Endometrial microvascular endothelial cells (primary cell): Measurements from ENCODE around the gene DDR2. TPM values are rescaled to one million over a fixed set of nuclear protein-coding genes. Genes with fewer than 3 reads are reported as not detected.
"Not testable (repeated sequence)": the region's sequence is repeated elsewhere in the genome, so short reads cannot be mapped to it uniquely, and the experiment has no call there.

ENCODE experiments used
- in situ Hi-C: cut with HindIII; loops from 2 replicates; pipeline ENCODE4 v1.10.0; 2017; ENCODE audit warnings: low sequenced_read_pairs, low pct_unique_long_range_greater_than_20kb; ENCODE audit errors: inconsistent ontology term
- total RNA-seq: library from RNA; depleted of rRNA; stranded (reverse); fragments of >200 nt; gene quantifications from one replicate; pipeline ENCODE4 v1.2.3, GENCODE V29; 2015; ENCODE audit errors: inconsistent ontology term

DDR2 gene
- total RNA-seq, 1 donor from 2014 or later: 2.7 TPM

DNA sequence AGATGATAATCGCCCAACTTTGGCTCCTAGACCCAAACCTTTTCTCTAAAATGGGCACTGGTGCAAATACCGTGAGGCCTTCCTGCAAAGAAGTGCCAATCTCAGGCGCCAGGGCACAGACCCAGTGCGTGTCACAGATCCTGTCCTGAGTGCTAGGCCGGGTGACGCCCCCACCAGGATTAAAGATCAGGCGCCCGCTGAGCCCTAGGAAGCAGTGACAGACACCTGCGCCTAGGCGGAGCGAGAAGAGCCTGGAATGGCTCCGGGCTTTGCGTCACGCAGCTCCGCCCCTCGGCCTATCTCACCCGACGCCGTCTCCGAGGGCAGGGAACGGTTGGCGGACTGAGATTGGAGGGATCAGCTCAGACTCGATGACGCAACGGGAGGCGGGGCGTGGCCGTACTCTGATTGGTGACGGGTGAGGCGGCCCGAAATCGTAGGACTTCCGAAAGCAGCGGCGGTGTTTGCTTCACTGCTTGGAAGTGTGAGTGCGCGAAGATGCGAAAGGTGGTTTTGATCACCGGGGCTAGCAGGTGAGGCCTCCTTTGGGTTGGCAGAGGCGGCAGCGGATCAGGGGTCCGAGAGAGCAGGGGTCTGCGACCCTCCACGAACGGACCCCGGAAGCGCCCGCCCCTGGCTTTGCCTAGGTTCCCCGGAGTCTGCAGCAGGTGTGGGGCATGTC is 158.2 kb downstream of the DDR2 start, which contains the start of gene HSD17B7:
Gene HSD17B7 (plus strand): TSS at position 400 of the 682 bp plus-strand sequence. CDS start 99 bp downstream, at position 499.
- in situ Hi-C loops: not testable (repeated sequence)

DNA sequence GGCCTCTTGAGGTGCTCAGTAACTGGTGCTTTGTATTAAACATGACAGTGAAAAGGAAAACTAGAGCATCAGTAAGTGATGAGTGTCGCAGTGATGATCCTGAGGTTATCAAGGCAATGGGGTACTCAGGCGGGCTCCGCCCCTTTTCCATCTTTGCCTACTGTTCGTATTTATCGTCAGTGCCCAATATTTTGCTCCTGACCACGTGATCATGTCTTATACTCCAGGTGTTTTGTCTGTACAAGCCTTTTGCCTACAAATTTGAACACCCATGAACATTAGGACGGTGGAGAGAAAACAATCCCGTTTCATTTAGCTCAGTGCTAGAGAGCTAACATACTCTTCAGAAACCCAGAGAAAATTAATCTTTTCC is 158.7 kb downstream of the DDR2 start:
- in situ Hi-C loops: not testable (repeated sequence)

DNA sequence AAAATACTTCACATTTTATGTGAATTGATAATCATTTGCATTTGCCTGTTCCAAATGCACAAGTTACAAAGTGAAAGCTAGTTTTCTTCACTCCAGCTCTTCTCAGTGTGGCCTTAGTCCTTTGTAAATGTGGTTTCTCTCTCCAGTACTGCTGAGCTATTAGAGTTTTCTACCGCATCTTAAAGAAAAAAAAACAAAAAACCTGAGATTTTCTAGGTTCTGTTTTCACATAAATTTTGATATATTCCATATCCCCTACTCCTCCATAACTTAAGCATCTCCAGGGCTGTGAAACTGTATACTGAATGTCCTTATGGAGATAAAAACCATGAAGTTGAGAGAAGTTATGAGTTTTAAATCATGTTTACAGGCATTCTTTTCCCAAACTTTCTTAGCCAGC is 162.0 kb downstream of the DDR2 start:
- in situ Hi-C loops: not testable (repeated sequence)

DNA sequence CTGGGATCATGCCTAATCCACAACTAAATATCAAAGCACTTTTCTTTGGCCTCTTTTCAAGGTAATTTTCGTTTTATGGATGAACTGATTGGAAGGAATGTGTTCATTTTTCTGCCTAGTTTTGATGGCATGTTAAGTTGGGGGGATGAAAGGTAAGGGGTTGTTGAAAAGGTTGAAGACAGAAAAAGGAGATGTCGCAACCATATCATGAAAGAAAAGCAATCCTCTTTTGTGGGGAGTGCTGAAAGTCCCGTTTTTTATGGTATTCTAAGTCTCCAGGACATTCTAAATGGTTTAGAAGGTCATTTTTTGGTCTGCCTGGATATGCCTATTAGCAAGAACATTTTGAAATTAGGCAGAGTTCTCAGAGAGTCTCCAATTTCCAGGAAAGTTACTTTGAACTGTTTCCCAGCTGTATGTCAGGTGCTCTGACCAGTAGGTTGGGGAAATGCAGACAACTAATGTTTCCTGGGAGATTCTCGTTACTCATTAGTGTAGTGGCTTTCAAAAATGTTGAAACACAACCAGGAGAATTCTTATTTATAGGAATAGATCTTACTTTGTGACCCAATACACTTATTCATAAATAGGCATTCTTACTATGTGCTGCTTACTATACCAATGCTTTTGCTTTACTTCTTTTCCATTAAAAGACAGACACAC is 164.5 kb downstream of the DDR2 start:
- in situ Hi-C loops: not testable (repeated sequence)

DNA sequence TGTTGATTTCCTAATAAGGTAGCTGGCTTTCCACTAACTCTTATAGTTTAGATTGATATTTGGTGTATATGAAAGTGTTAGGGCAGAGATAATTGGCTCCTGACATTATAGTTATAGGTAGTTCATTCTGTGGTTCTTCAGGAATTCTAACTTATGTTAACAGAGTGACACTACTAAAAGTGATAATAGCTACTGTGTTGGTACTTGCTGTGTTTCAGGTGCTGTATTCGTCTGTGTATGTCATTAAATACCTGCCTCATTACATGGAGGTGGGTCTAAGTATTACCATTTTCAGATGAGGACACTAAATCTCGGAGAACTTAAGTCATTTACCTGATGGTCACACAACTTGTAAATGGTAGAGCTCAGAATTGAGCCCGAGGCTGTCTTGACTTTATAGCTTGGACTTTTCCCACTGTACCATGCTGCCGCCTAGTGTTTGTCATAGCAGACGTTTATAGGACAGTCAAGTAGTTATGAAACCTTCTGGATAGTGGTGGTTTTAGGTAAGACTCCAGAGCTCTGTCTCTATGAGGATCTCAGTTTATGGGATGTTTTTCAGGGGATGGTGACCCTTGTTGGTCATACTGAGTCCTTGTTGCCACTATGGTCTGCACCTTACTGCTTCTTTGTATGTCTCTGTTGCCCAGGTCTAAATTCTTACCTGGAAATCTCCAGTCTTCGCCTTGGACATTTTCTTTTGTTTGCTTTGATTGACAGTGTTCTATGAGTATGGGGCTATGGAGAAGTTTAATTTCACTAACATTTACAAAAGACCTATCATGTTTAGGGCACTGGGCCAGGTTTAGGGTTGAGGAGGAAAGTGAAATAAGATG is 167.9 kb downstream of the DDR2 start:
- in situ Hi-C loops: not testable (repeated sequence)

DNA sequence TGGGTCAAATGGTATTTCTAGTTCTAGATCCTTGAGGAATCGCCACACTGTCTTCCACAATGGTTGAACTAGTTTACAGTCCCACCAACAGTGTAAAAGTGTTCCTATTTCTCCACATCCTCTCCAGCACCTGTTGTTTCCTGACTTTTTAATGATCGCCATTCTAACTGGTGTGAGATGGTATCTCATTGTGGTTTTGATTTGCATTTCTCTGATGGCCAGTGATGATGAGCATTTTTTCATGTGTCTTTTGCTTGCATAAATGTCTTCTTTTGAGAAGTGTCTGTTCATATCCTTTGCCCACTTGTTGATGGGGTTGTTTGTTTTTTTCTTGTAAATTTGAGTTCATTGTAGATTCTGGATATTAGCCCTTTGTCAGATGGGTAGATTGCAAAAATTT is 175.2 kb downstream of the DDR2 start:
- in situ Hi-C loops: not testable (repeated sequence)

DNA sequence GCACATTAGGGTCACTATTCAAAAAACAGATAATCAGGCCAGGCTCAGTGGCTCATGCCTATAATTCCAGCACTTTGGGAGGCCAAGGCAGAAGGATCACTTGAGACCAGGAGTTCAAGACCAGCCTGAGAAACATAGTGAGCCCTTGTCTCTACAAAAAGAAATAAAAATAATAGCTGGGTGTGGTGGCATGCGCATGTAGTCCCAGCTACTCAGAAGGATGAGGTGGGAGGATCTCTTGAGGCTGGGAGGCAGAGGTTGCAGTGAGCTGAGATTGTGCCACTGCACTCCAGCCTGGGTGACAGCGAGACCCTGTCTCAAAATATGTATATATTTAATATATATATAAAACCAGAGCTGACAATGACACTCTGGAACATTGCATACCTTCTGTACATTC is 180.1 kb downstream of the DDR2 start:
- in situ Hi-C loops: not testable (repeated sequence)

DNA sequence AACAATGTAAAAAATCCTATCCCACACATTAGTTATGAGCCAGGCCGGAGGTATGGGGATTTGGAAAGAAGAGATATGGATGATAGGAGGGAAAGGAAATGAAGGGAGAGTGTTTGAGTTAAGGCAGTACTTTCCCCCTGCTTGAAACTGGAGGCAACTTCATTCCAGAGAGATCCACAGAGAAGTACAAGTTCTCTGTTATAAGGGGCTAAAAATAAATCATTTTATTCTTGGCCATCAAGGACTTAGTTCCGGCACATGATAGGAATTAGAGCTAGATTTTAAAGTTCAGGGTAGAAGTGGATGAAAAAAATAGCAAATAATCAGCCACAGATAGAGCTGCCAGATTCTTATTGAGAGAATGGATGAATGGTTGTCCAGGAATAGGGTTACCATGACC is 185.9 kb downstream of the DDR2 start:
- in situ Hi-C loops: not testable (repeated sequence)

DNA sequence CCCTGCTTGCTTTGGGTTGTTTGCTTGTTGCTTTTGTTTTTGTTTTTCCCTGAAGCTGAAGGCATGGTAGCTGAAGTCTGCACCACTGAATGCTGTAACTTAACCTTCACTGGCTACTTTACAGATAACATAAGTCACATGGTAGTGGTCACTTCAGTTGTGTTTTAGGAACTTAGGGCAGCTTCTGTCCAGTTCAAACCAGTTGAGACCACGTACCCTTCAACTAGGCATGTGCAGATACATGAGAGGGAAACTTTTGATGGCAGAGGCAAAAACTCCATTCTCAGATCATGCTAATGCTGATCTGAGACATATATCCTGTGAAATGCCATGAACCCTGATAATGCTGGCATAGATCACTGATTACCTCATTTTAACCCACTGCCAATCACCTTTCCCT is 186.4 kb downstream of the DDR2 start:
- in situ Hi-C loops: not testable (repeated sequence)

DNA sequence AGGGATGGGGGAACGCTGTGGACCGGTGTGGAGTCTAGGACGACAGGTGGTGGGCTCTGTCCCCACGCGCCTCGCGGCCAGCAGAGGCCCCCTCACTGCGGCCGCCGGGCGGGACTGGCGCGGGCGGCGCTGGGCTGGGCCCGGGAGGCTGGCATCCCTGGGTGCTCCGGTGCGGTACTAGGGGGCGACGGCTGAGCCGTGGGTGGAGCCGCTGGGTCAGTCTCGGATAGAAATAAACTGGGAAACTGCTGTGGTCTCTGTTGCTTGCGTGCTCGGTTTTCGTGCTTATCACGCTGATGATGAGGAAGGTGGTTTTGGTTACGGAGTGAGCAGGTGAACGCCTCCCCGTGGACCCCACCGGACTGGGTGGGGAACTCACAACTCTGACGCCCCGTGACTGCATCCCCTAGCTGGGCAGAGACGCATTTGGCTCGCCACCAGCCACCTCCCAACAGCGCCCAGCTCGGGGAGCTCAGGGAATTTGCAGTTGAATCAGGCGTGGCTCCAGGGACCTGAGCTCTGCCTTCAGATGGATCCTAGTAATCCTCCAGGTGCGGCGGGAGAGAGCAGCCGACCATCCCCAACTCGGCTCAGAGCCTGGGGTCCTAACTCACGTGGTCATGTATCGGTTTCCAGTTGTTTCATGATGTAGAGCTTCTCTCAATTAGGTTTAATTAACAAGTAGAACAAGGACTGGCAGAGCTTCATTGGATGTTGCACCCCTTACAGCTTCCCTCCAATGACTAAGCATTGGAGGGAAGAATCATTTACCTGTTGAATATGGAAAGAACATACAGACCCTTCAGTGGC is 190.3 kb downstream of the DDR2 start:
- in situ Hi-C loops: no loop called here

DNA sequence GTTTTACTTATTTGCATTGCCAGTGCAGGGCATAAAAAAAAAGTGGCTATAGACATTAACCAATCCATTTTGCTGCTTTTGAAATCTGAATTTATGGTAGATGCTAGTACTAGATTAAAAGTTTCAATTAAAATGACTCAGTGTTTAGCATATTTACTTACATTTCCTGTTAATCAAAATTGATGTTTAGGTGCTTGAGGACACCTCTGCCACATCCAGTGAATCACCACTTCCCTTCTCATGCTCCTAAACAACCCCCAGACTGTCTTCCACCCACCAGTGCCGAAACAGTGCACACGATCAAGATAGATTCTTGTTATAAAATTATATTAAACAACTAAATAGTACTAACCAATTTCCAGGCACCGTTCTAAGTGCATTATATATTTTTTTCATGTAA is 191.0 kb downstream of the DDR2 start:
- in situ Hi-C loops: no loop called here

DNA sequence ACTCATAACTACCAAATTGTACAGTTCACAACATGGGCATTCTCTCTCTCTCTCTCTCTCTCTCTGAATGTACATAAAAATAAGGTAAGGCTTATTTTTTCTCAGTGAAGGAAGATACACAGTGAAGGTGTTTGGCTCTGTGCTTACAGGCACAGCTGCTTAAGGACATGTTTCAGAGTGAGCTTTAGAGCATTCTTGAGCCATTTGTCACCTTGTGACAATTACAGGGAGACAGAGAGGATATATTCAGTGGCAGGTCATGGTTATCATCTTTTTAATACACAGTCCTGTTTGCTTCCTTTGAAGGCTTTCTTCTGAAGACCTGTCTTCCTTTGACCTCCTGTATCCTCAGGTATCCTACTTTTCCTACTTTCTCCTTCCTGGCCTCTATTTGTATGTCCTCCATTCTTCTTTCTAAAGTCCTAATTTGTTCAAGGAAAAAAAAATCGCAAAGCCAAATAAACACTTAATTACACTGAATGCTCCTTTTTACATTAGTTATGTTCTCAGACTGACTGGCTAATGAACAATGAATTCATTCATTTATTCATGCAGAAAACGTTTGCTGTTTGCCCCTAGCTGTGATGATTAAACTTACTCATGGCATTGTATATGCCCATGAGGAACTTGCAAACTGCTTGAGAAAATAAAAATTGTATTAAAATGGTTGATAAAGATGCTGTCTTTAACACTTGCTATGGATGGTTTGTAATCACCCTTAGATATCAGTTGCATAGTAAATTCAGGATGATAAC is 191.7 kb downstream of the DDR2 start:
- in situ Hi-C loops: no loop called here

DNA sequence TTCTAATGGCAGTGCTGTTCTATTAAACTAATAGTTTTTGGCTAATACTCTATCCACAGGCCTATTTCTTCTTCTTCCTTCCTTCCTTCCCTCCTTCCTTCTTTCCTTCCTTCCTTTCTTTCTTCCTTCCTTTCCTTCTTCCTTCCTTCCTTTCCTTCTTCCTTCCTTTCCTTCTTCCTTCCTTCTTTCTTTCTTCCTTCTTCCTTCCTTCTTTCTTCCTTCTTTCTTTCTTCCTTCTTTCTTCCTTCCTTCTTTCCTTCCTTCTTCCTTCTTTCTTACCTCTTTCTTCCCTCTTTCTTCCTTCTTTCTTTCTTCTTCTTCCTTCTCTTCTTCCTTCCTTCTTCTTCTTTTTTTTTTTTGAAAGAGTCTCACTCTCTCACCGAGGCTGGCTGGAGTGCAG is 197.0 kb downstream of the DDR2 start:
- in situ Hi-C loops: no loop called here

DNA sequence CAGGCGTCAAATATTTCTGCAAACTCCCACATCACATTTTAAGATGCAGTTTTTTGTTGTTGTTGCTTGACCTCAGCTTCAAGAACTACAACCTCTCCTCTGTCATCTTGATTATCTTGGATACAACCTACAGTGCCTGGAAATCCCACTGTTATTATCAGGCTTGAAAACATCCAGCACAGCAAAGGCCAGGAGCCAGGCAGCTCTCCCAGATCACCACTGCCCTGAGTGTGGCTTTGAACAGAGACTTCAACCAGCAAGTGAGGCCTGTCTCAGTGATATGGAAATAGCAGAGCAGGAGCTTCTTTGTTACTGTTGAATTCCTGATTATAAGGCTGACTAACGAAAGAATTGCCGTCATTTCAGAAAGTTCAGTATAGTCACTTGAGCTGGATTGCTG is 200.2 kb downstream of the DDR2 start:
- in situ Hi-C loops: no loop called here

DNA sequence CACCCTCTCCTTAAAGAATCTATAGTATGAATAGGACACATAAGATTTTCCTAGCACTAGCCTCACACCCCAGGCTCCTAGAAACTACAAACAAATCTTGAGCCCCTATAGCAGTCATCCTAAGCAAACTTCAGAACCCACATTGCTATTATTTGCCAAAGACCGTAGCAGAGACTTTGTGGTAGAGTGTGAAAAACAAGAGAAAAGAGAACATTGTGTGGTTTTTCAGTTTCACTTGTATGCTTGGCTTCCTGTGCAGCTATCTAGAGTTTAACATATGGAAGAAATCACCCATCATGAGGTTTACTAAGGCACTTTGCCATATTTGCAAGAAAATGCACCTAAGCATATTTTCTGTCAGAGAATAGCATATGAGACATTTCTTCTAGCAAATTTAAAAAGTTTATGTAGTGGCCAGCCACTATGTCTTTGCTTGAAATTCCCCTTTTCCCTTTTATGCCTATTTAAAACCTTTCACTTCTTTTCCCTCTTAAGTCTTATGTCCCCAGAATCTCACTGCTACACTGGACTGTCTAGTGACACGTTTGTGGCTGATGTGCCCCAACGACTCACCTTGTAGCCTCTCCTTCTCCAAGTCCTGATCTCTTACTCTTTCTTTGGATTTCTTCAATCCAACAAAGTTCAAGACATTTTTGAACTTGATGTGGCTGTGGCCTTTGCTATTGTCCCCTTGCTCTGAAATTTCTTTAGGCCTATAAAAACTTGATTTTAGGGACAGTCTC is 203.1 kb downstream of the DDR2 start:
- in situ Hi-C loops: no loop called here
